ENCODE data around the gene SYT3. TPM values are rescaled to one million over a fixed set of nuclear protein-coding genes. Genes with fewer than 3 reads are reported as not detected.
"Not testable (repeated sequence)": the region's sequence is repeated elsewhere in the genome, so short reads cannot be mapped to it uniquely, and the experiment has no call there.

SYT3 gene
- total RNA-seq, 1 experiment from 2014 or later = 0.11 TPM

DNA sequence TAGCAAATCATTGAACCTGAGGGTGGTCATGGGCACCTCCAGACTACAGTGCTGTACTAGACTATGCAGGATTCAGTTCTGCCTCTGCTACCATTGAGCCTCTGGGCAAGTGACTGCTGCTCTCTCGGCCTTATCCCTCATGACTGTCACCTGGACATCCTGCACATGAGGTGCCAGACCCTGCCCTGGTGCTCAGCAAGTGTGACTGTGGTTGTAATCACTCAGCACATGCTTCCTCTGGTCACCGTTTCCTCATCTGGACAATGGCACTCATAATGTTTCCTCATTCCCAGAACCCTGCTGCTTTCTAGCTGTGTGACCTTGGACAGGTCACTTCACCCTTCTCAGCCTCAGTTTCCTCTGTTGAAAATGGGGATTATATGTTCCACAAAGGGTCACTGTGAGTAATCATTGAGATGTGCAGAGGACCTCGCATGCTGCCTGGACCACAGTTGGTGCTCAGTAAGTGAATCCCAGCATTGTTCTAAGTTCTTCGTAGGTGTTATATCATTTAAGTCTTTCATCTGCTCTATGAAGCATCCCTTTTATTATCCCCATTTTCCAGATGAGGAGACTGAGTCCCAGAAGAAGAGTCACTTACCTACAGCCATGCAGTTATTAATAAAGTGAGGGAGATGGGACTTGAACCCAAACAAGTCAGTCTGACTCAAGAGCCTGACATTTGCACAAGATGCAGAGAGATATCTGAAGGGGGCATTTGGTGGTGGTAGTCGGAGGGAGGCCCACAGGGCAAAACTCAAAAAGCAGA, 3.2 kb downstream of the SYT3 start:
- no peak for DNase-seq (ENCODE audit: low read depth)

DNA sequence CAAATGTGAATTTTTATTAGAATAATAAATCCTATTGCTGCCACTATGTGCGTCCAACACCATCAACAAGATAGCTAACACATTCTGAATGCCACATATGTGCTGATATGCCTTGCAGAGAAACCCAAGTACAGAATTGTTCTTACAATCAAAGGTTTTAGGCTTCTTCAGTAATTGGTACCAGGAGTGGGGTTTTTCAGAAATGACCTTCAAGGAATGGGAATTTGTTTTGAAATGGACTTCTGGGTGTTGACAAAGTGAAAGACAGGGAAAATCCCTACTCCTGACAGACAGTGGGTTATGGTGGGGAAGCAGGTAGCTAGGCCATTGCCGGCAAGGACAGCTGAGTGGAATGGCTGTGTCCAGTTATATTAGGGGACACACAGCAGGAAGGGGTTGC, 5.7 kb downstream of the SYT3 start:
- no peak for DNase-seq (ENCODE audit: low read depth)

- no peak for DNase-seq (ENCODE audit: low read depth)
Measured at GRCh38 chr19:50633359-50633758, 6.3 kb downstream of the SYT3 start.

DNA sequence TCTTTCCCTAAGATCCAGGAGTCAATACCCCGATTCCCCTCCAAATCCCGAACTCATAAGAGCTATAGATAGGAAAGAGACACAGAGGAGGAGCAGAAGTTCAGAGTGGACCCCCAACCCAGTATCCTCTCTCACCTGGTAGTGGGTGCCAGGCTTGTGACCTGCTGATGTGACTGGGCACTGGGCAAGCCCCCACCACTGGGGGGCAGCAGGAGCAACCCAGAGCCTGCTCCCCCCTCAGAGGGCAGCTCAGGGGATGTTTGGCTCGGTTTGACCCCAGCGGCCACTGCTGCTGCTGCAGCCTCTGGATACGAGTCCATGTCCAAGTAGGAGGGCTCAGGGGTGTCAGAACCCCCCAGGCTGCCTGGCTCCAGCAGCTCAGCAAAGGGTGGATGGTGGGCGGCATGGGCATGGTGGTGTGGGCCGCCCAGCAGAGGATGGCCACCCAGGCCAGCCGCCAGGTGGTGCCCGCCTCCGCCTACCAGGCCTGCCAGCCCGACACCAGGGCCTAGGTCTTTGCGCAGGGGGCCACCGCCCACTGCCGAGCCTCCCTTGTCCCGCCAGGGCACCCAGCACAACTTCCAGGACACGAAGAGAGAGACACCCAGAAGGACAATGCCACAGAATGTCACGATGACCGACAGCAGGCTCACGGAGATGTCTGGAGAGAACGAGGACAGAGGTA, 7.4 kb downstream of the SYT3 start:
- no peak for DNase-seq (ENCODE audit: low read depth)

- no peak for DNase-seq (ENCODE audit: low read depth)
Measured at GRCh38 chr19:50629801-50630200, 9.9 kb downstream of the SYT3 start.

DNA sequence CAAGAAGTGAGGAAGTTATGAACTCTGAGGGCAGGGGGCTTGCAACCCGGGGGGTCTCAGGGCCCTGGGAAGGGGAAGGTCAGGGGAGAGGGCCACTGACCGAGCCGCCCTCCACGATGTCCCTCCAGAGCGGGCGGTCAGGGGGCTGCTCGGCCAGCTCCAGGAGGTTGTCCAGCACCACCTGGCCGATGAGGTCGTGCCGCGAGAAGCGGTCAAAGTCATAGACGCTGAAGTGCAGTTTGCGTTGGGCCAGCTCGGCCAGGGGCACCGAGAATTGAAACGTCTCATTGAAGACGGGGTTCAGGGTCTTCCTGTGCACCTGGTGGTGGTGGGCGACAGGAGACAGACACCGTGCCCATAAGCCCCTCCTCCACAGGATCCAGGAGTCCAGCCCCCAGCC, 10.5 kb downstream of the SYT3 start:
- no peak for DNase-seq (ENCODE audit: low read depth)

GRCh38 chr19:50628551-50628950, 11.1 kb downstream of the SYT3 start:
- DNase-seq (ENCODE audit: low read depth) = no peak

DNA sequence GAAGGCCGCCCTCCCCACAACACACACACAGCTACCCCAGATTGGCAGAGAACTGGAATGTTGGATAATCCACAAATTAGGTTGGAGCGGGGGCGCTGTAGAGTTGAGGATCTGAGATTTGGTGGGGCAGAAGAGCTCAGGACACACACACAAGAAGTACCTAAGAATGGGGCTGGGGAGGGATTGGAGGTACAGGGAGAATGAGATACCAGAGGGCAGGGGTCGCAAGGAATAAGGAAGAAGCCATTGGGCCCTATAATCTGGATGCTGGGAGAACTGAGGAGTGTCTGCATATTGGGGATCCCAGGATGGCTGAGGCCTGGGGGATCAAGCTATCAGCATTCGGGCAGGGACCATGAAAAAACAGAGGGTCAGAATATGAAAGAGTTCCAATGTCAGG, 11.5 kb downstream of the SYT3 start:
- DNase-seq (ENCODE audit: low read depth) = no peak

- DNase-seq (ENCODE audit: low read depth) = no peak
Measured at GRCh38 chr19:50626795-50627194, 12.9 kb downstream of the SYT3 start.

GRCh38 chr19:50626011-50626410, 13.7 kb downstream of the SYT3 start:
- DNase-seq (ENCODE audit: low read depth) = peak; percentile 3

- no peak for DNase-seq (ENCODE audit: low read depth)
Measured at GRCh38 chr19:50624949-50625600, 14.6 kb downstream of the SYT3 start.

GRCh38 chr19:50620394-50620906, 19.2 kb downstream of the SYT3 start:
- DNase-seq (ENCODE audit: low read depth) = not testable (repeated sequence)

DNA sequence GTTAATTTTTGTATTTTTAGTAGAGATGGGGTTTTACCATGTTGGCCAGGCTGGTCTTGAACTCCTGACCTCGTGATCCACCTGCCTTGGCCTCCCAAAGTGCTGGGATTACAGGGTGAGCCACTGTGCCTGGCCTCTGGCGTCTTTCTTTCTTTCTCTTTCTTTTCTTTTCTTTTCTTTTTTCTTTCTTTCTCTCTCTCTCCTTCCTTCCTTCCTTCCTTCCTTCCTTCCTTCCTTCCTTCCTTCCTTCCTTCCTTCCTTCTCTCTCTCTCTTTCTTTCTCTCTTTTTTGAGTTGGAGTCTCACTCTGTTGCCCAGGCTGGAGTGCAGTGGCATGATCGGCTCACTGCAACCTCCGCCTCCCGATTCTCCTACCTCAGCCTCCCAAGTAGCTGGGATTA, 20.5 kb downstream of the SYT3 start:
- DNase-seq (ENCODE audit: low read depth) = not testable (repeated sequence)

DNA sequence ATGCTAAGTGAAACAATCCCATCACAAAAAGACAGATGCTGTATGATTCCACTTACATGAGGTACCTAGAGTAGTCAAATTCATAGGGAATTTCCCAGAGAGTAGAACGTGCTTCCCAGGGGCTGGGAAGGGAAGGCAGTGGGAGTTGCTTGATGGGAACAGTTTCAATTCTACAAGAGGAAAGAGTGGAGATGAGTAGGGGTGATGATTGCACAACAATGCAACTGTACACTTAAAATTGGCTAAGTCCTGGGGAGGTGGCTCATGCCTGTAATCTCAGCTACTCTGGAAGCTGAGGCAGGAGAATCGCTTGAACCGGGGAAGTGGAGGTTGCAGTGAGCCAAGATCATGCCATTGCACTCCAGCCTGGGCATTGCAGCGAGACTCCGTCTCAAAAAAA, 21.3 kb downstream of the SYT3 start:
- DNase-seq (ENCODE audit: low read depth) = not testable (repeated sequence)

DNA sequence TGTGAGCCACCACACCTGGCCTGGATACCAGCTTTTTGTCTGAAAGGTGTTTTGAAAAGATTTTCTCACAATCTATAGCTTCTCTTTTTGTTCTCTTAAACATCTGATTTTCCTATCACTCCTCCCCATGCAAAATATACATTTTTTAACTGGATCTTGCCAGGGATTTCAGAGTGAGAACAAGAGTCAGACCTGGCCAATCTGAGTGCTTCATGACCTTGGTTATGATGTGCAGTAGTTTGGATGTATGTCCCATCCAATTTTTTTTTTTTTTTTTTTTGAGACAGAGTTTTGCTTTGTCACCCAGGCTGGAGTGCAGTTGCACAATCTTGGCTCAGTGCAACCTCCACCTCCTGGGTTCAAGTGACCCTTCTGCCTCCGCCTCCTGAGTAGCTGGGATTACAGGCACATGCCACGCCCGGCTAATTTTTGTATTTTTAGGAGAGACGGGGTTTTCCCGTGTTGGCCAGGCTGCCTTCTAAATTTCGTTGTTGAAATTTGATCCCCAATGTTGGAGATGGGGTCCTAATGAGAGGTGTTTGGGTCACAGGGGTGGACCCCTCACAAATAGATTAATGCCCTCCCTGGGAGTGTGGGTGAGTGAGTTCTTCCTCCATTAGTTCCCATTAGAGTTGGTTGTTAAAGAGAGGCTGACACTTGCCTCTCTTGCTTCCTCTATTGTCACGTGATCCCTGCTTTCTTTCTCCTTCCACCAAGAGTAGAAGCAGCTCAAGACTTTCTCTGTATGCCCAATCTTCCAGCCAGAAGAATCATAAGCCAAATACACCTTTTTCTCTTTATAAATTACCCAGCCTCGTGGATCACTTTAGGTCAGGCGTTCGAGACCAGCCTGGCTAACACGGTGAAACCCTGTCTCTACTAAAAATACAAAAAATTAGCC, 26.9 kb downstream of the SYT3 start:
- DNase-seq (ENCODE audit: low read depth) = not testable (repeated sequence)

- peak; percentile 5 for DNase-seq (ENCODE audit: low read depth)
Measured at GRCh38 chr19:50607874-50608785, 31.6 kb downstream of the SYT3 start.

GRCh38 chr19:50607388-50607787, 32.3 kb downstream of the SYT3 start:
- DNase-seq (ENCODE audit: low read depth) = no peak

DNA sequence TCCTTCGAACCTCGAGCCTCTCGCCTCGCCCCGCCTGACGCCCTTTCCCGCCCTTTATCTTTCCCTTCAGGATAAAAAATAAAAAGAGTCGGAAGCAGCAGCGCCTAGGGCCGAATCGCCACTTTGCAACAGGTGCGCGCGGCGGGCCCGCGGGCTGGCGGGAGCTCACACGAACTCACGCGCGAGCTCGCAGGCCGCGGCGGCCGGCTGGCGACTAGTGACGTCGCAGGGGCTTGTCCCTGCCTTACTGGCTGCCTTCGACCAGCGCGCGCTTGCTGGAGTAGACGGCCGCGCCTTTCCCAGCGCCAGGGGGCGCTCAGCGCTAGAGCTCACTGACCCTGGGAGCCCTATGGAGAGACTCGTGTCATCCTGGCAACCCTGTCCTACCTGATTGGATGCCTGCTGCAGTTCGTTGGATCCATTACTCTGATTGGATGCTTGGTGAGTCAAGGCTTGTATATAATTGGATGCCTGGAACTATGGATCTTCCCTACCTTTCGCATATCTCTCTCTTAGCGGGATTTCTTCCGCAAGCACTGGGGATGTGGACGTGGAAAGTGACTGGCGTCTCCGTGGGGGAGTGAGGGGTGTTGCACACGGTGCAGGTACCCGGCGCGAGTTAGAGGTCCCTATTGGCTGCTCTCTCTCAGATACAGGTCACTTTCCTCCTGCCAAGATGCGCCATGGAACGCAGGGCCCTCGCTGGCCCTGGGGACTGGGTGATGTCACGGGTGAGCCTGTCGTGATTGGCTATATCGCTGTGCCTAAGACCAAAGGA, 33.4 kb downstream of the SYT3 start:
- DNase-seq (ENCODE audit: low read depth) = not testable (repeated sequence)

GRCh38 chr19:50604264-50605073, 35.2 kb downstream of the SYT3 start:
- not testable (repeated sequence) for DNase-seq (ENCODE audit: low read depth)
